Measurements from ENCODE around the gene RPL7L1.

DNA sequence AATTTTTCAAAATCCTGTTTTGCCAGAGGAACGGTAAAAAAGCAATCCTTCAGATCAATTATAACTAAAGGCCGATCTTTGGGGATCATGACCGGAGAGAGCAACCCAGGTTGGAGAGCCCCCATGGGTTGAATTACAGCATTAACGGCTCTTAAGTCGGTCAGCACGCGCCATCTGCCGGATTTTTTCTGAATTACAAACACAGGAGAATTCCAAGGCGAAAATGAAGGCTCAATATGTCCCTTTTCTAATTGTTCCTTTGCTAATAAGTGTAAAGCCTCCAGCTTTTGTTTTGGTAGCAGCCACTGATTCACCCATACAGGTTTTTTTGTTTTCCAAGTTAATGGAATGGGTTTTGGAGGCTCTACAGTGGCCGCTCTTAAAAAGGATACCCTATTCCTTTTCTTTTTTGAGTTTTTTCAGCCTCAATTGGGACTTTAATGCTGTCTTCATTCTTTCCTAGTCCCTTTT, 19.5 kb downstream of the RPL7L1 start:
- TF ChIP-seq PCBP1 (IDR thresholded peaks at IDR 0.05; ENCODE audit: borderline replicate concordance, low read depth, low read length) (no peak), POLR2A (IDR thresholded peaks at IDR 0.05; ENCODE audit: insufficient read depth in 1 of 2, low read depth in 2 of 2, low read length in 2 of 2) (no peak), ZMYM4 (CRISPR knock-in tag; IDR thresholded peaks at IDR 0.05) (no peak), THAP7 (CRISPR knock-in tag; IDR thresholded peaks at IDR 0.05) (no peak), TAF1 (CRISPR knock-in tag; IDR thresholded peaks at IDR 0.05) (no peak), TARDBP (CRISPR knock-in tag; IDR thresholded peaks at IDR 0.05) (no peak), NR3C1 (CRISPR knock-in tag; IDR thresholded peaks at IDR 0.05) (no peak), ZNF768 (CRISPR knock-in tag; IDR thresholded peaks at IDR 0.05) (no peak), MTF1 (CRISPR knock-in tag; IDR thresholded peaks at IDR 0.05) (no peak), ATF2 (CRISPR knock-in tag; IDR thresholded peaks at IDR 0.05) (no peak), JUN (CRISPR knock-in tag; IDR thresholded peaks at IDR 0.05) (no peak), SP4 (CRISPR knock-in tag; IDR thresholded peaks at IDR 0.05) (no peak)
- TF ChIP-seq, protein P1, sequence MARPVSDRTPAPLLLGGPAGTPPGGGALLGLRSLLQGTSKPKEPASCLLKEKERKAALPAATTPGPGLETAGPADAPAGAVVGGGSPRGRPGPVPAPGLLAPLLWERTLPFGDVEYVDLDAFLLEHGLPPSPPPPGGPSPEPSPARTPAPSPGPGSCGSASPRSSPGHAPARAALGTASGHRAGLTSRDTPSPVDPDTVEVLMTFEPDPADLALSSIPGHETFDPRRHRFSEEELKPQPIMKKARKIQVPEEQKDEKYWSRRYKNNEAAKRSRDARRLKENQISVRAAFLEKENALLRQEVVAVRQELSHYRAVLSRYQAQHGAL (CRISPR knock-in tag; IDR thresholded peaks at IDR 0.05; ENCODE audit: not compliant biosample characterization), result no peak
- TF ChIP-seq, protein P2, sequence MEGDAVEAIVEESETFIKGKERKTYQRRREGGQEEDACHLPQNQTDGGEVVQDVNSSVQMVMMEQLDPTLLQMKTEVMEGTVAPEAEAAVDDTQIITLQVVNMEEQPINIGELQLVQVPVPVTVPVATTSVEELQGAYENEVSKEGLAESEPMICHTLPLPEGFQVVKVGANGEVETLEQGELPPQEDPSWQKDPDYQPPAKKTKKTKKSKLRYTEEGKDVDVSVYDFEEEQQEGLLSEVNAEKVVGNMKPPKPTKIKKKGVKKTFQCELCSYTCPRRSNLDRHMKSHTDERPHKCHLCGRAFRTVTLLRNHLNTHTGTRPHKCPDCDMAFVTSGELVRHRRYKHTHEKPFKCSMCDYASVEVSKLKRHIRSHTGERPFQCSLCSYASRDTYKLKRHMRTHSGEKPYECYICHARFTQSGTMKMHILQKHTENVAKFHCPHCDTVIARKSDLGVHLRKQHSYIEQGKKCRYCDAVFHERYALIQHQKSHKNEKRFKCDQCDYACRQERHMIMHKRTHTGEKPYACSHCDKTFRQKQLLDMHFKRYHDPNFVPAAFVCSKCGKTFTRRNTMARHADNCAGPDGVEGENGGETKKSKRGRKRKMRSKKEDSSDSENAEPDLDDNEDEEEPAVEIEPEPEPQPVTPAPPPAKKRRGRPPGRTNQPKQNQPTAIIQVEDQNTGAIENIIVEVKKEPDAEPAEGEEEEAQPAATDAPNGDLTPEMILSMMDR (CRISPR knock-in tag; IDR thresholded peaks at IDR 0.05), result peak; percentile 82
